T-helper 1 cell treated with Interleukin-12 subunit alpha and Interleukin-12 subunit beta and Interleukin-4 antibody, amounts not matched to agents 30 ng/mL and 1 ng/mL, for 36 hours (primary cell): ENCODE data around the gene PITPNB. TPM values are rescaled to one million over a fixed set of nuclear protein-coding genes. Genes with fewer than 3 reads are reported as not detected.

Experiments used
- intact Hi-C: fragments of 100-400 bp; cut with micrococcal nuclease; formaldehyde crosslinking; loops from one replicate; pipeline ENCODE4 v1.15.1; 2024
- total RNA-seq: library from RNA; stranded (reverse); gene quantifications from 2 replicates; pipeline ENCODE4 v1.2.3, GENCODE V29; 2022

Gene PITPNB
- total RNA-seq, 1 donor from 2014 or later, result 114 TPM

DNA sequence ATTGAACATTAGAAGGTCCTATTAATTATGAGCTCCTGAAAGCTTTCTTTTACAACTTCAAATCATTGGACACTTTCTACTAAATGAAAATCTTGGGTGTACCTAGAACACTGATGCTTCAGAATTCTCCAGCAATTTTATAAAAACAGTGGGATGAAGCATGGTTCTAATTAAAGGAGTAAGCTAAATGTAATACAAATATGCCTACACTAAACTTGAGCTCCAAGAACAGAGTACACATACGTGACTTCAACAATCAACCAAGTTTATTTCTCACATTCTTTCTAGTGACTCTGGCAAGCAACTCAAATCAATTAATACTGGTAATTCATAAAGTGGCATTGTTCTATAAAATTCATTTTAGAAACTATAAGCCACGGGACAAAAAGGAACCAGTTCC lies 55.5 kb downstream of the PITPNB start:
- intact Hi-C loops, result no loop called here

DNA sequence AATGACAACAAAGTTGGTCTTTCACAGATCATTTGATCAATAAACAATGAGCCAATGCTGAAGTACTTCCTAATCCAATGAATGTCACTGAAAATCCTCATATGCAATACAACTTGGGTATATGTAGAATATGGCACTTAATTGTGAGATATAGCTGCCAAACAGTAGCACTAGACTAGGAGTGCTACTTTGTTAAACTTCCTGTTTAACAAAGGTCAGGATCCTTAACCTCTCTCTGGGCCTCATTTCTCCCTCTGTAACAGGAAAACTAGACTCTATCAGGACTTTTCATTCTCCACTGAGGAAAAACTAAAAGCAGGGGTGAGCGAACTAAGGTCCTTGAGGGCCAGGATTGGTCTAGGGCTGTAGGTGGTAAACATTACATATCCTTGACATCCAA lies 56.1 kb downstream of the PITPNB start:
- intact Hi-C loops, result no loop called here

DNA sequence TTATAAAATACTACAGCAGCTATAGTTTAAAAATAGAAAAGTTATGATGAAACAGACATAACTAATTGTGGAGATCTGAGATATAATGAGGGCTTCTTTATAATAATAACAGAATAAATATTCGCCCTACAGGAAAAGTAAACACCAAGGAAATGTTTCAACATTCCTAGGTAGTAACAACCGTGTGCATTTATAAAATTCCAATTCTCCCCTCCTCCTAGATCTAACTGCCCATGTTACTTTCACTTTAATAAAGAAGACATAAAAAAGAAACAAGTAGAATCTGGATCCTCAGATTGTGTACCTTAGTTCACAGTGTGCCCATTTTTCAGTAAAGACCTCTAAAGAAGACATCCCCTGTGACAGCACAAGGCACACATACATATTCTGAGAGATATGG lies 59.7 kb downstream of the PITPNB start:
- intact Hi-C loops, result no loop called here

GRCh38 chr22:27858626-27859025 lies 60.4 kb downstream of the PITPNB start:
- intact Hi-C loops, result no loop called here

- intact Hi-C loops, result no loop called here
Observed at GRCh38 chr22:27857443-27857842, 61.6 kb downstream of the PITPNB start.

DNA sequence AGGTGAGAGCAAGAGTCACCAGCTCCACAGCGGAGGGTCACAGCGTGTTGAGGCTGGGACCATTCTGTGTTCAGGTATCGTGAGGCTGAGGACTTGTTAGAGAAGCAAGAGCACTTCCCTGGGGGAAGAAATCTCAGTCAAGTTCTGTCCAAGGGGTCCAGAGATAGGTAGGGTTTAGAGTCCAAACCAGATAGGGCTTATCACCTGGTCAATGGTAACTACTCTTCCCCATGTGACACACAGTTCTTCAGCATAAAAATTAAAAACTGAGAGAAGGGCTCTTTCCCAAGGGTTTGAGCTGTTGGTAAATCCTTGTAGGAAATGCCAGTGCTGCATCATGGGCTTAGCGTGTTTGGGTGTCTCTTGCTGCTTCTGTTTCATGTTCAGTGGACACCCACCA lies 62.7 kb downstream of the PITPNB start:
- intact Hi-C loops, result no loop called here

- intact Hi-C loops, result no loop called here
Observed at GRCh38 chr22:27853424-27853823, 65.6 kb downstream of the PITPNB start.

GRCh38 chr22:27851974-27852746 lies 66.9 kb downstream of the PITPNB start:
- intact Hi-C loops, result no loop called here

GRCh38 chr22:27850000-27850521 lies 69.0 kb downstream of the PITPNB start:
- intact Hi-C loops, result no loop called here

DNA sequence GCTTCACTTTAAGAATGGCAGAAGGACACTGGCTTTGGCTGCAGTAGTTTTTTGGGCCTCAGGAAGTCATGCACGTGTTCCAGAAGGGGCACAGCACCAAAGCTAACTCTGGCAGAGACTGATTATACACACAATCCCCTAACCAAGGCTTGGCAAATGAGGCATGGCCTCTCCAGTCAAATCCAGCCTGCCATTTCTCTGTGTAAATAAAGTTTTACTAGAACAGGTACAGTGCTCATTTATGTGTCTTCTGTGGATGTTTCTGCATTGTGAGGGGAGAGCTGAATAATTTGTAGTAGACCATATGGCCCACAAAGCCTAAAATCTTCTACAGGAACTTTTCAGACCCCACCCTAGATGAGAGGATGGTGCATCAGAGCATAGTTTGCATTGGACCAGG lies 71.1 kb downstream of the PITPNB start:
- intact Hi-C loops, result no loop called here

GRCh38 chr22:27846910-27847309 lies 72.1 kb downstream of the PITPNB start:
- intact Hi-C loops, result no loop called here

DNA sequence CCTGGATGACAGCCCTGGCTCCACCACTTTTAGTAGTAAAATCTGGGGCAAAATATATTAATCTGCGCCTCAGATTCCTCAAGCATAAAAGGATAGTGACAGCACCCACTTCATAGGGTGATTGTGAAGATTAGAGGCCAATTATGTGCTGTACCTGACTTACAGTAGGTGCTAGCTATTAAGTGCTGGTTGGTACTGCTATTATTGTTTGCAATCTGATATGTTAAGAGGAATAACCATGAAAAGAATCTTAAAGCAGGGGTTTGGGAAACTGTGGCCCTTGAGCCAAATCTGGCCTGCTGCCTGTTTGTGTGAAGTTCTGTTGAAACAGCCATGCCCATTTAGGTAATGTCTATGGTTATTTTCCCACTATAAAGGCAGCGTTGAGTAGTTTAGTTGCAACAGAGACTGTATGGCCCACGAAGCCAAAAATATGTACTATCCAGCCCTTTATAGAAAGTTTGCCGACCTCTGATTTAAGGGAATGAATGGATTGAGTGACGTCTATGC lies 72.8 kb downstream of the PITPNB start:
- intact Hi-C loops, result no loop called here

GRCh38 chr22:27845644-27846043 lies 73.4 kb downstream of the PITPNB start:
- intact Hi-C loops, result no loop called here

DNA sequence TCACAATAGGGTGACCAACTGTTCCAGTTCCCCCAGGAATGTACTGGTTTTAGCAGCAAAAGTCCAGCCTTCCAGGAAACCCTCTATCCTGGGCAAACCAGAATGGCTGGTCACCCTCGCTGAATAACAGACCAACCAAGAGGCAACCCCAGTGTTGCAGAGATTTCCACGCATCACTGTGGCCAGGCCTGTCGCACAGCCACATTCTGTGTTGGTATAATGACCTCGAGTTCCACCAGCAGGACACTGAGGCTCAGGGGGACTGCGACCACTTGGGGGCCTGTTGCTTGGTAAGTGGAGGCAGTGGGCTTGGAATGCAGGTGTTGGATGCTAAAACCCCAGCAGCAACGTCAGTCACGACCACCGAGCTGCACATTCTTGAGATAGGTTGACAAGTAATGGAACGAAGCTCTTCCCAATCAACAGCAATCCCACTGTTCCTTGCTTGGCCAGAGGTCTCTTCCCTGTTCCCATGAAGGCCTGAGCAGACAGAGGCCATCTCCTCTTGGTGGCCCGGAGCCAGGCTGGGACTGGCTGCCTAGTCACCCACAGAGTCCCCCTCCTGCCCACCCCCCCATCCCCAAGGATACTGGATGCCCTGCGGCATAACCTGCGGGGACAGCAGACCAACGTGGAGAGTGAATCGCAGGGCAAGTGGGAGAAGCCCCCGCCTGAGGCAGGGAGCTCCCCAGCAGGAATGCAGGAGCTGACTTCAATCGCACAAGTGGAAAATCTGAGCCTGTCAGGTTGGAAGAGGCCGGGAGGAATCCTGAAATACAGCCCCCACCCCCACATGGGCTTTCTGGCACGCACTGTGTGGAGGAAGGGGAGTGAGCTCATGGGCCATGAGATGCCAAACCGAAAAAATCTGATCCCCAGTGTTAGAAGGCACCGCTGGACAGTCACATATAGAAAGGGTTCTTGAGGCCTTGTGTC lies 74.1 kb downstream of the PITPNB start:
- intact Hi-C loops, result no loop called here

DNA sequence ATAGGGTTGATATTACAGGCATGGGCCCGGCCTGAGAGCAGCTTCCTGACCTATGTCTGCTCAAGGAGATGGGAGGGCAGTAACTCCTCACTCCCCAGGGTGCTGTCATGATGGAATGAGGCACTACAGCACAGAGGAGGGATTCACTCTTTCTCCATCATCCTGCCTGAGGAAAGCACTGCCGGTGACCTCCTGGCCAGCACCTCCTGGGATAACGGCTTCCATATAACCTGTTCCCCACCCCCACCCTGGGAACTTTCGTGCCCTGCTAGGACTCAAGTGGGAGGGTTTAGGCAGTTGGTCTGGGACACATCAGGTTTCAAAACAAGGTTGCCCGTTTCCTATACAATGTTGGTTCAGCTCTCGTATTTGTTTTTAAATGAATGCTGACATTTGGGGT lies 74.8 kb downstream of the PITPNB start:
- intact Hi-C loops, result no loop called here

GRCh38 chr22:27843441-27843840 lies 75.6 kb downstream of the PITPNB start:
- intact Hi-C loops, result no loop called here

- intact Hi-C loops, result no loop called here
Observed at GRCh38 chr22:27842669-27843431, 76.2 kb downstream of the PITPNB start.

DNA sequence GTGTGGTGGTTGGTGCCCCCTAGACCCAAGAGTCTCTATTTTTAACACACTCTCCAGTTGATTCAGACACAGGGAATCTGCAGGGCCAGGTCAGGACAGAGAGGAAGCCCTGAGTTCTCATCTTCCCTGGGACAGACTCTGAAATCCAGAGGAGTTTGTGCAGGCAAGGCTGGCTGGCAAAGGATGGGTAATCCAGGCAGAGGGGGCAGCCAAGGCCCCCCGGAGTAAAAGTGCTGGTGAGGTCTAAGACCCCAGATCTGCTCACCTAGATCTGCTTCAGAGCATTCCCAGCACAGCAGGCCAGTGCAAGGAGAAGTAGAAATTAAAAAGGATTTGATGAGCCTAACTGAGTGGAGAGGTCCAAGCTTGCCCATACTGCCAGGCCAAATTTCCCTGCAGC lies 76.9 kb downstream of the PITPNB start:
- intact Hi-C loops, result no loop called here

DNA sequence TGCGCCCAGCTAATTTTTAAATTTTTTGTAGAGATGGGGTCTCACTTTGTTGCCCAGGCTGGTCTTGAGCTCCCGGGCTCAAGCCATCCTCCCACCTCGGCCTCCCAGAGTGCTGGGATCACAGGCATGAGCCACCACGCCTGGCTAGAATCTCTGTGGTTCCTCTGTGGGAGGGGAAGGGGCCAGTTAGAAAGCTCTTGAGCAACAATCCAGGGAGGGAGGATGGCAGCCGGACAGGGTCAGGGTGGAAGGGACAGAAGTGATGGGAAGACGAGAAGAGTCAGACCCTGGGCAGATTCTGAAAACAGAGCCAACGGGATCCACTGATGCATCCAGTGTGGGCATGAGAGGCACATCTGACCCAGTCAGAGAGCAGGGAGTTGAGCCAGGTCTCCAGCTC lies 78.6 kb downstream of the PITPNB start:
- intact Hi-C loops, result no loop called here

DNA sequence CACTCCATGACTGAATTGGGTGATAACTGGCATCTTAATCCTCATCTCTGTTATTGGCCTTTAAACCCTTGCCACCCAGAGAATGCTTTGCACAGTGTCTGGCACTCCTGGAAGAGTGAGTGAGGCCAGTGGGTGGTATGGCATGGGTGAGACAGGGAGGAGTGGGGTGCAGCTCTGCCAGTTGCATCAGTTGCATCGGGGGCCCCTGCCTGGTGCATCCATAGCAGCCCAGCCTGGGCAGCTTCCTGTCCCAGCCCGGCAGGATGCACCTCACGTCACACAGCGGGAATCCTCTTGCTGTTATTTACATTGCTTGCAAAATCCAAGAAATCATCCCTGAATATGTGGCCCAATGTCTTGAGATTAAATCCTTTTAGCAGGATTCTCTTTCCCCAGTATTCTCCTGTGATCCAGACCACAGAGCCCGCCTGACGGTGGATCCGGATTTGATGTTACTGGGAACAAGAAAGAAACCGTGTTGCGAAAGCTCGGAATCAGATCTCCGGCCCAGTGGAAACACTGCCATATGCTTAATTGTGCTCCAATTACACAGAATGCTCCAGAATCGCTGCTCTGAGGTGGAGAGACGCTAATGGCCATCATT lies 79.9 kb downstream of the PITPNB start:
- intact Hi-C loops, result no loop called here

GRCh38 chr22:27836181-27836580 lies 82.9 kb downstream of the PITPNB start:
- intact Hi-C loops, result no loop called here
